OCI-LY7 (cell line): ENCODE measurements around the gene HECW1.
"Not testable (repeated sequence)": the region's sequence is repeated elsewhere in the genome, so short reads cannot be mapped to it uniquely, and the experiment has no call there.

Experiments
- CTCF ChIP-seq: fragments of 200-600 bp; sonication (generic); conservative IDR thresholded peaks from 2 replicates; pipeline ENCODE4 v1.5.1; 2014; ENCODE audit warnings: mild to moderate bottlenecking, antibody characterized with exemption, low read length, moderate library complexity, mixed read lengths
- EZH2phosphoT487 ChIP-seq: fragments of 200-600 bp; sonication (generic); IDR thresholded peaks from 2 replicates; pipeline ENCODE4 v1.6.1; 2018; ENCODE audit warnings: low read depth, borderline replicate concordance, mild to moderate bottlenecking, mixed run types, antibody characterized with exemption, low read length, moderate library complexity, mixed read lengths

GRCh38 chr7:43137121-43137744 is 24.8 kb downstream of the HECW1 start:
- not testable (repeated sequence) for TF ChIP-seq CTCF, EZH2phosphoT487
